Measurements from ENCODE around the gene TRANK1.

Gene TRANK1

GRCh38 chr3:36973139-36973538, 28.3 kb upstream of the TRANK1 start:
- TF ChIP-seq CTCF (IDR thresholded peaks at IDR 0.05): no peak
- Histone ChIP-seq H3K4me2 (ENCODE audit: low read length) (no peak overlapping the region), H3K27me3 (ENCODE audit: control insufficient read depth, insufficient read depth, low read length) (no peaks in the 10 kb centered on the region), H3K4me3 (ENCODE audit: low read depth, low read length) (no peak overlapping the region), H3K9ac (no peak overlapping the region), H3K79me2 (no peaks in the 10 kb centered on the region), H3K4me1 (no peaks in the 10 kb centered on the region), H2AFZ (no peak overlapping the region), H3K9me3 (ENCODE audit: control insufficient read depth, low read length) (no peaks in the 10 kb centered on the region), H3K27ac (no peak overlapping the region), H3K36me3 (ENCODE audit: control insufficient read depth, insufficient read depth, low read length) (no peaks in the 10 kb centered on the region)

GRCh38 chr3:36972163-36972562, 27.3 kb upstream of the TRANK1 start:
- Histone ChIP-seq H3K4me2 (ENCODE audit: low read length) (no peak overlapping the region), H3K79me2 (no peaks in the 10 kb centered on the region), H3K27me3 (ENCODE audit: control insufficient read depth, insufficient read depth, low read length) (no peaks in the 10 kb centered on the region), H3K9ac (no peak overlapping the region), H3K4me1 (no peaks in the 10 kb centered on the region), H2AFZ (no peak overlapping the region), H3K4me3 (ENCODE audit: low read depth, low read length) (no peak overlapping the region), H3K36me3 (ENCODE audit: control insufficient read depth, insufficient read depth, low read length) (no peaks in the 10 kb centered on the region), H3K27ac (no peak overlapping the region), H3K9me3 (ENCODE audit: control insufficient read depth, low read length) (no peaks in the 10 kb centered on the region)
- TF ChIP-seq CTCF (IDR thresholded peaks at IDR 0.05): no peak

- no peaks in the 10 kb centered on the region for H3K4me1 ChIP-seq
- no peak overlapping the region for H3K4me2 ChIP-seq (ENCODE audit: low read length)
- H2AFZ ChIP-seq: peak overlapping the region; percentile 51
- no peak overlapping the region for H3K9ac ChIP-seq
- no peaks in the 10 kb centered on the region for H3K9me3 ChIP-seq (ENCODE audit: control insufficient read depth, low read length)
- H3K27me3 ChIP-seq (ENCODE audit: control insufficient read depth, insufficient read depth, low read length): no peaks in the 10 kb centered on the region
- no peak for TF ChIP-seq CTCF (IDR thresholded peaks at IDR 0.05)
- H3K79me2 ChIP-seq: no peaks in the 10 kb centered on the region
- no peak overlapping the region for H3K27ac ChIP-seq
- no peak overlapping the region for H3K4me3 ChIP-seq (ENCODE audit: low read depth, low read length)
- no peaks in the 10 kb centered on the region for H3K36me3 ChIP-seq (ENCODE audit: control insufficient read depth, insufficient read depth, low read length)
Observed at GRCh38 chr3:36969540-36970432, 24.9 kb upstream of the TRANK1 start.

- no peaks in the 10 kb centered on the region for H3K27me3 ChIP-seq (ENCODE audit: control insufficient read depth, insufficient read depth, low read length)
- H3K4me3 ChIP-seq (ENCODE audit: low read depth, low read length): no peak overlapping the region
- H3K4me1 ChIP-seq: no peaks in the 10 kb centered on the region
- H3K27ac ChIP-seq: no peak overlapping the region
- no peaks in the 10 kb centered on the region for H3K9me3 ChIP-seq (ENCODE audit: control insufficient read depth, low read length)
- no peak for TF ChIP-seq CTCF (IDR thresholded peaks at IDR 0.05)
- H3K4me2 ChIP-seq (ENCODE audit: low read length): no peak overlapping the region
- peak overlapping the region; percentile 51 for H2AFZ ChIP-seq
- H3K9ac ChIP-seq: no peak overlapping the region
- H3K36me3 ChIP-seq (ENCODE audit: control insufficient read depth, insufficient read depth, low read length): no peaks in the 10 kb centered on the region
- no peaks in the 10 kb centered on the region for H3K79me2 ChIP-seq
Observed at GRCh38 chr3:36969085-36969484, 24.2 kb upstream of the TRANK1 start.

GRCh38 chr3:36965440-36965839, 20.6 kb upstream of the TRANK1 start:
- Histone ChIP-seq H3K27ac (no peak overlapping the region), H3K4me1 (no peaks in the 10 kb centered on the region), H3K4me2 (ENCODE audit: low read length) (no peak overlapping the region), H3K9ac (no peak overlapping the region), H3K9me3 (ENCODE audit: control insufficient read depth, low read length) (no peaks in the 10 kb centered on the region), H3K36me3 (ENCODE audit: control insufficient read depth, insufficient read depth, low read length) (no peaks in the 10 kb centered on the region), H2AFZ (peak overlapping the region; percentile 27), H3K79me2 (no peaks in the 10 kb centered on the region), H3K4me3 (ENCODE audit: low read depth, low read length) (no peak overlapping the region), H3K27me3 (ENCODE audit: control insufficient read depth, insufficient read depth, low read length) (no peaks in the 10 kb centered on the region)
- no peak for TF ChIP-seq CTCF (IDR thresholded peaks at IDR 0.05)
